GM12878 (cell line): Measurements from ENCODE around the gene ZNF668. TPM values are rescaled to one million over a fixed set of nuclear protein-coding genes. Genes with fewer than 3 reads are reported as not detected.

ENCODE experiments used
- ATAC-seq: fragments of 200-7000 bp; cut with Tn5 transposase; 3 replicates; pipeline ENCODE4 v1.9.1; 2020; ENCODE audit warnings: mild to moderate bottlenecking, moderate library complexity
- BruUV-seq: library from RNA; stranded (reverse); fragments of 400-500 nt; replicated peaks from 2 replicates; lab custom pipeline; 2021; lab: Mats Ljungman, UMichigan
- CTCF ChIA-PET: fragments of 300-600 bp; sonication (Branson Sonifier 250); formaldehyde crosslinking; extraction: SDS; loops from one replicate; lab custom pipeline; 2021; ENCODE audit warnings: inconsistent platforms; lab: Yijun Ruan, JAX
- POLR2A ChIA-PET: fragments of 350-600 bp; formaldehyde crosslinking; extraction: SDS; loops from one replicate; lab custom pipeline; 2021; ENCODE audit warnings: inconsistent platforms; lab: Charles Lee
- RAD21 ChIA-PET: fragments of 300-600 bp; sonication (Branson Sonifier 250); formaldehyde crosslinking; loops from one replicate; lab custom pipeline; 2023; ENCODE audit warnings: antibody characterized with exemption; ENCODE audit not compliant: unreplicated experiment; lab: Charles Lee
- SMC1A ChIA-PET: fragments of 300-600 bp; sonication (Branson Sonifier 250); formaldehyde crosslinking; loops from one replicate; lab custom pipeline; 2023; ENCODE audit not compliant: unreplicated experiment, uncharacterized antibody; lab: Charles Lee
- DNase-seq: peaks from one replicate; pipeline ENCODE4 v3.0.0-alpha.2; 2011; ENCODE audit warnings: low read depth, low spot score
- FAIRE-seq: peaks from 3 replicates; lab custom pipeline; 2011; peaks lifted over from hg19 to GRCh38; lab: Jason Lieb, UNC
- H2AFZ ChIP-seq: 2 replicates; pipeline ENCODE4 v1.6.0; 2011; ENCODE audit warnings: low read depth, low read length, control low read depth; ENCODE audit not compliant: control insufficient read depth
- H3K27ac ChIP-seq: 2 replicates; pipeline ENCODE4 v1.5.1; 2011; ENCODE audit warnings: control low read depth; ENCODE audit not compliant: control insufficient read depth, insufficient read depth
- H3K27me3 ChIP-seq, 2 experiments: replicated peaks in 1 of 2; 2 replicates each; pipeline versions ENCODE4 v1.6.0 to v1.6.1; 2011; ENCODE audit warnings: low read length in 1 of 2; ENCODE audit not compliant: control insufficient read depth in 2 of 2, insufficient read depth in 2 of 2
- H3K36me3 ChIP-seq, 2 experiments: 2 replicates each; pipeline ENCODE4 v1.5.1; 2011; ENCODE audit warnings: low read length in 1 of 2; ENCODE audit not compliant: control insufficient read depth in 2 of 2, insufficient read depth in 2 of 2
- H3K4me1 ChIP-seq: 2 replicates; pipeline ENCODE4 v1.6.1; 2011; ENCODE audit warnings: mild to moderate bottlenecking, low read length, moderate library complexity, mixed read lengths; ENCODE audit not compliant: control insufficient read depth, insufficient read depth
- H3K4me2 ChIP-seq: 2 replicates; pipeline ENCODE4 v1.6.0; 2011; ENCODE audit warnings: control low read depth; ENCODE audit not compliant: control insufficient read depth, insufficient read depth
- H3K4me3 ChIP-seq: fragments of 200-600 bp; sonication (generic); 2 replicates; pipeline ENCODE4 v1.5.1; 2016
- H3K79me2 ChIP-seq: 2 replicates; pipeline ENCODE4 v1.6.0; 2011; ENCODE audit warnings: low read length; ENCODE audit not compliant: control insufficient read depth, insufficient read depth
- H3K9ac ChIP-seq: 2 replicates; pipeline ENCODE4 v1.8.0; 2011; ENCODE audit warnings: low read length, control low read depth, mixed read lengths; ENCODE audit not compliant: control insufficient read depth, insufficient read depth
- H3K9me3 ChIP-seq: replicated peaks from 3 replicates; pipeline ENCODE4 v1.5.1; 2011; ENCODE audit warnings: mild to moderate bottlenecking, low read length; ENCODE audit not compliant: control insufficient read depth, insufficient read depth
- H4K20me1 ChIP-seq: 2 replicates; pipeline ENCODE4 v1.6.0; 2011; ENCODE audit not compliant: control insufficient read depth, insufficient read depth
- BHLHE40 ChIP-seq, 2 experiments: fragments of 450-650 bp in 1 of 2; IDR thresholded peaks; 2 replicates each; pipeline ENCODE4 v1.6.1; 2011 to 2017; ENCODE audit warnings: low read depth in 2 of 2, borderline replicate concordance in 1 of 2, improper control_type of control experiment in 1 of 2, low read length in 1 of 2, mild to moderate bottlenecking in 1 of 2
- ETV6 ChIP-seq, 2 experiments: fragments of 450-650 bp in 1 of 2; IDR thresholded peaks in 1 of 2; conservative IDR thresholded peaks in 1 of 2; 2 replicates each; pipeline ENCODE4 v1.6.1; 2014; ENCODE audit warnings: antibody characterized with exemption in 1 of 2, borderline replicate concordance in 1 of 2, low read depth in 1 of 2, mild to moderate bottlenecking in 1 of 2, moderate library complexity in 1 of 2
- HDAC6 ChIP-seq: fragments of 200-600 bp; sonication (generic); IDR thresholded peaks from one replicate; pipeline ENCODE4 v1.8.0; 2017; ENCODE audit warnings: antibody characterized with exemption; ENCODE audit not compliant: unreplicated experiment
- IKZF1 ChIP-seq: fragments of 450-650 bp; conservative IDR thresholded peaks from 2 replicates; pipeline ENCODE4 v1.6.1; 2017; ENCODE audit warnings: antibody characterized with exemption, mild to moderate bottlenecking
- MXI1 ChIP-seq: fragments of 150-350 bp; IDR thresholded peaks from 2 replicates; pipeline ENCODE4 v1.6.1; 2011; ENCODE audit warnings: low read depth, mild to moderate bottlenecking, inconsistent platforms, low read length, improper control_type of control experiment
- NRF1 ChIP-seq: conservative IDR thresholded peaks from 2 replicates; pipeline ENCODE4 v1.6.1; 2011; ENCODE audit warnings: mild to moderate bottlenecking, low read depth, low read length, improper control_type of control experiment
- SRF ChIP-seq, 2 experiments: IDR thresholded peaks; 2 replicates each; pipeline ENCODE4 v1.6.1; 2011; ENCODE audit warnings: low read depth in 2 of 2, low read length in 2 of 2, mild to moderate bottlenecking in 1 of 2, moderate library complexity in 1 of 2
- WGBS: methylation state at CpG from one replicate; pipeline ENCODE4 v1.1.6; 2016; ENCODE audit warnings: low lambda C conversion rate; ENCODE audit not compliant: insufficient replicate concordance, insufficient coverage; ENCODE audit errors: missing lambda C conversion rate; 5-methylcytosine and 5-hydroxymethylcytosine counted together
- in situ Hi-C: fragments of 300-500 bp; cut with MboI; formaldehyde crosslinking; loops from 9 replicates; pipeline ENCODE4 v1.14.3; 2018; ENCODE audit warnings: mixed read lengths
- intact Hi-C: fragments of 100-400 bp; cut with micrococcal nuclease; formaldehyde crosslinking; loops from one replicate; pipeline ENCODE4 v1.14.2; 2022; ENCODE audit not compliant: unreplicated experiment
- polyA plus RNA-seq, 11 experiments: library from polyadenylated mRNA; depleted of rRNA in 4 of 11; unstranded in 6 of 11; stranded (reverse) in 5 of 11; fragments of >200 nt; fragmentation: Nextera tagmentation in 4 of 11; fragmentation: Illumina TruSeq in 1 of 11; extraction: Ambion mirVana in 4 of 11; extraction: Trizol in 1 of 11; gene quantifications; 1 replicate in 1 of 11; 2 replicates in 10 of 11; pipeline versions ENCODE4 v1.2.1 to v1.2.3, GENCODE V29; 2011 to 2016; ENCODE audit warnings: inconsistent platforms in 2 of 11, missing spikeins in 2 of 11, low read depth in 1 of 11
- total RNA-seq, 4 experiments: library from RNA; depleted of rRNA in 3 of 4; stranded (reverse); fragments of >200 nt in 3 of 4; fragmentation: Illumina TruSeq in 1 of 4; extraction: Trizol in 1 of 4; gene quantifications; 2 replicates each; pipeline versions ENCODE4 v1.2.1 to v1.2.3, GENCODE V29; 2013 to 2021
- TF ChIP-seq, protein P1 (sequence below): IDR thresholded peaks from 2 replicates; pipeline ENCODE4 v1.6.1; 2011; ENCODE audit warnings: low read depth, mild to moderate bottlenecking, low read length, moderate library complexity, borderline replicate concordance; ENCODE audit errors: extremely low read depth
- TF ChIP-seq, protein P2 (sequence below): fragments of 450-650 bp; IDR thresholded peaks from 2 replicates; pipeline ENCODE4 v1.6.1; 2016; ENCODE audit warnings: mild to moderate bottlenecking
- TF ChIP-seq, protein P3 (sequence below): fragments of 450-650 bp; IDR thresholded peaks from 2 replicates; pipeline ENCODE4 v1.6.1; 2017; ENCODE audit warnings: mild to moderate bottlenecking, low read depth, inconsistent platforms; ENCODE audit not compliant: poor library complexity, severe bottlenecking

The ZNF668 gene
- total and polyA plus RNA-seq, 10 of the 15 experiments (the other 5 are each of a cell fraction or from before 2014, with no cell fraction given), result 0.05 to 20.7 (median 10.0) TPM; not detected in 1

- no peak for ATAC-seq
- WGBS, result 97% methylated on average over 16 of the region's 16 CpGs
- Histone ChIP-seq H4K20me1 (no peaks in the 10 kb centered on the region), H3K36me3 (peaks cover 3 to 9% of the 10 kb centered on the region in 2 experiments; a peak in 3 of 4 replicates), H3K27me3 (no peaks in the 10 kb centered on the region), H3K79me2 (peaks cover 11% of the 10 kb centered on the region), H3K9me3 (no peaks in the 10 kb centered on the region), H3K27ac (no peak overlapping the region), H3K9ac (no peak overlapping the region), H3K4me2 (no peak overlapping the region), H2AFZ (no peak overlapping the region), H3K4me3 (no peak overlapping the region), H3K4me1 (peaks cover 8% of the 10 kb centered on the region)
- in situ Hi-C loops (no loop called here), intact Hi-C loops (no loop called here)
- FAIRE-seq, result no peak
- TF ChIP-seq HDAC6 (no peak), IKZF1 (no peak), BHLHE40 (IDR thresholded peaks at IDR 0.05; ENCODE audit: borderline replicate concordance in 1 of 2, low read depth in 2 of 2, low read length in 1 of 2) (no peak), MXI1 (no peak), SRF (IDR thresholded peaks at IDR 0.05; ENCODE audit: low read depth in 2 of 2, low read length in 2 of 2) (no peak), ETV6 (conservative IDR thresholded peaks at IDR 0.05 in 1 of 2, IDR thresholded peaks at IDR 0.05 in 1 of 2; ENCODE audit: borderline replicate concordance in 1 of 2, low read depth in 1 of 2) (no peak), NRF1 (no peak)
- TF ChIP-seq, protein P1, sequence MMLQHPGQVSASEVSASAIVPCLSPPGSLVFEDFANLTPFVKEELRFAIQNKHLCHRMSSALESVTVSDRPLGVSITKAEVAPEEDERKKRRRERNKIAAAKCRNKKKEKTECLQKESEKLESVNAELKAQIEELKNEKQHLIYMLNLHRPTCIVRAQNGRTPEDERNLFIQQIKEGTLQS, result no peak
- TF ChIP-seq, protein P2, sequence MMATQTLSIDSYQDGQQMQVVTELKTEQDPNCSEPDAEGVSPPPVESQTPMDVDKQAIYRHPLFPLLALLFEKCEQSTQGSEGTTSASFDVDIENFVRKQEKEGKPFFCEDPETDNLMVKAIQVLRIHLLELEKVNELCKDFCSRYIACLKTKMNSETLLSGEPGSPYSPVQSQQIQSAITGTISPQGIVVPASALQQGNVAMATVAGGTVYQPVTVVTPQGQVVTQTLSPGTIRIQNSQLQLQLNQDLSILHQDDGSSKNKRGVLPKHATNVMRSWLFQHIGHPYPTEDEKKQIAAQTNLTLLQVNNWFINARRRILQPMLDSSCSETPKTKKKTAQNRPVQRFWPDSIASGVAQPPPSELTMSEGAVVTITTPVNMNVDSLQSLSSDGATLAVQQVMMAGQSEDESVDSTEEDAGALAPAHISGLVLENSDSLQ, result no peak
- TF ChIP-seq, protein P3, sequence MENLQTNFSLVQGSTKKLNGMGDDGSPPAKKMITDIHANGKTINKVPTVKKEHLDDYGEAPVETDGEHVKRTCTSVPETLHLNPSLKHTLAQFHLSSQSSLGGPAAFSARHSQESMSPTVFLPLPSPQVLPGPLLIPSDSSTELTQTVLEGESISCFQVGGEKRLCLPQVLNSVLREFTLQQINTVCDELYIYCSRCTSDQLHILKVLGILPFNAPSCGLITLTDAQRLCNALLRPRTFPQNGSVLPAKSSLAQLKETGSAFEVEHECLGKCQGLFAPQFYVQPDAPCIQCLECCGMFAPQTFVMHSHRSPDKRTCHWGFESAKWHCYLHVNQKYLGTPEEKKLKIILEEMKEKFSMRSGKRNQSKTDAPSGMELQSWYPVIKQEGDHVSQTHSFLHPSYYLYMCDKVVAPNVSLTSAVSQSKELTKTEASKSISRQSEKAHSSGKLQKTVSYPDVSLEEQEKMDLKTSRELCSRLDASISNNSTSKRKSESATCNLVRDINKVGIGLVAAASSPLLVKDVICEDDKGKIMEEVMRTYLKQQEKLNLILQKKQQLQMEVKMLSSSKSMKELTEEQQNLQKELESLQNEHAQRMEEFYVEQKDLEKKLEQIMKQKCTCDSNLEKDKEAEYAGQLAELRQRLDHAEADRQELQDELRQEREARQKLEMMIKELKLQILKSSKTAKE, result no peak
- BruUV-seq, result no TSS peak
- ChIA-PET POLR2A (interaction anchor here (1.0 kb wide), 1 partner anchor 22 kb away, joined by 5 read pairs; no protein-coding TSS in a partner anchor), CTCF (interaction anchor here (1.0 to 2.1 kb wide), 3 partner anchors 8 to 135 kb away, joined by 3 to 7 read pairs (median 6); no protein-coding TSS in a partner anchor), SMC1A (interaction anchor here (0.7 to 2.0 kb wide), 3 partner anchors 16 to 262 kb away, joined by 3 to 9 read pairs (median 3); no protein-coding TSS in a partner anchor), RAD21 (interaction anchor here (5.2 kb wide), 1 partner anchor 23 kb away, joined by 48 read pairs; no protein-coding TSS in a partner anchor)
- DNase-seq, result no peak
Measured at GRCh38 chr16:31120129-31120528, 46.1 kb upstream of the ZNF668 start.
